Hematopoietic multipotent progenitor cell (in vitro differentiated cells): ENCODE results near the gene PCDHA9. TPM values are rescaled to one million over a fixed set of nuclear protein-coding genes. Genes with fewer than 3 reads are reported as not detected.
"Not testable (repeated sequence)": the region's sequence is repeated elsewhere in the genome, so short reads cannot be mapped to it uniquely, and the experiment has no call there.

Experiments used
- DNase-seq, 3 donors: peaks; one replicate each; pipeline ENCODE4 v3.0.0-alpha.2; 2011 to 2015; ENCODE audit warnings: low read depth in 2 of 3, low spot score in 2 of 3
- total RNA-seq: library from RNA; depleted of rRNA; stranded (reverse); fragments of >200 nt; gene quantifications from one replicate; pipeline ENCODE4 v1.2.3, GENCODE V29; 2012

The PCDHA9 gene
- total RNA-seq, 1 donor = under 0.01 TPM

DNA sequence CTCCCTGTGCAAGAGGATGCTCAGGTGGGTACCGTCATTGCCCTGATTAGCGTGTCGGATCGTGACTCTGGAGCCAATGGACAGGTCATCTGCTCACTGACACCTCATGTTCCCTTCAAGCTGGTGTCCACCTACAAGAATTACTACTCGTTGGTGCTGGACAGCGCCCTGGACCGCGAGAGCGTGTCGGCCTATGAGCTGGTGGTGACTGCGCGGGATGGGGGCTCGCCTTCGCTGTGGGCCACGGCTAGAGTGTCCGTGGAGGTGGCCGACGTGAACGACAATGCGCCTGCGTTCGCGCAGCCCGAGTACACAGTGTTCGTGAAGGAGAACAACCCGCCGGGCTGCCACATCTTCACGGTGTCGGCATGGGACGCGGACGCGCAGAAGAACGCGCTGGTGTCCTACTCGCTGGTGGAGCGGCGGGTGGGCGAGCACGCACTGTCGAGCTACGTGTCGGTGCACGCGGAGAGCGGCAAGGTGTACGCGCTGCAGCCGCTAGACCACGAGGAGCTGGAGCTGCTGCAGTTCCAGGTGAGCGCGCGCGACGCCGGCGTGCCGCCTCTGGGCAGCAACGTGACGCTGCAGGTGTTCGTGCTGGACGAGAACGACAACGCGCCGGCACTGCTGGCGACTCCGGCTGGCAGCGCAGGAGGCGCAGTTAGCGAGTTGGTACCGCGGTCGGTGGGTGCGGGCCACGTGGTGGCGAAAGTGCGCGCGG is 28.5 kb downstream of the PCDHA9 start:
- DNase-seq = not testable (repeated sequence)

DNA sequence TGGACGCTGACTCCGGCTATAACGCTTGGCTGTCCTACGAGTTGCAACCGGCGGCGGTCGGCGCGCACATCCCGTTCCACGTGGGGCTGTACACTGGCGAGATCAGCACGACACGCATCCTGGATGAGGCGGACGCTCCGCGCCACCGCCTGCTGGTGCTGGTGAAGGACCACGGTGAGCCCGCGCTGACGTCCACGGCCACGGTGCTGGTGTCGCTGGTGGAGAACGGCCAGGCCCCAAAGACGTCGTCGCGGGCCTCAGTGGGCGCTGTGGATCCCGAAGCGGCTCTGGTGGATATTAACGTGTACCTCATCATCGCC is 29.0 kb downstream of the PCDHA9 start:
- DNase-seq = no peak

DNA sequence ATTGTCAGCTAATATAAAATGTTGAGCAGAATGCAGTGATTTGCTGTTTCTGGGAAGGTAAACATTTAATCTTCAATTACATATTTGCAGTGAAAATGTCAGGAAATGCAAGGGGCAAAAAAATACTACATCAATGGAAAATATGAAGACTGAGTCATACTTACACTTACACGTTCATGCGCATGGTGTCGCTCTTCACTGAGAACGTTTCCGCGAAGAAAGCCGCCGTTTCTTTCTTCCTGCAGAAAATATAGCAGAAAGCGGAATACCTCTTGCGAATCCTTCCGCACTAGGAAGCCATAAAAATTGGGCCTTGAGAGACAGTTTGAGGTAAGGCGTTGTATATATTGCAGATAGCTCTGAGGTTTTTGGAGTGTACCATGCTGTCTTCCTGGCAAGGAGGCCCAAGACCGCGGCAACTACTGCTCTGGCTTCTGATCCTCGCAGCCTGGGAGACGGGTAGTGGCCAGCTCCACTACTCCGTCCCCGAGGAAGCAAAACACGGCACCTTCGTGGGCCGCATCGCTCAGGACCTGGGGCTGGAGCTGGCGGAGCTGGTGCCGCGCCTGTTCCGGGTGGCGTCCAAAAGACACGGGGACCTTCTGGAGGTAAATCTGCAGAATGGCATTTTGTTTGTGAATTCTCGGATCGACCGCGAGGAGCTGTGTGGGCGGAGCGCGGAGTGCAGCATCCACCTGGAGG is 33.9 kb downstream of the PCDHA9 start, which contains the start of gene PCDHA13:
TSS of gene PCDHA13 (plus strand) at position 236 of the 702 bp plus-strand sequence. CDS start at position 381, 145 bp downstream.
- DNase-seq = no peak

DNA sequence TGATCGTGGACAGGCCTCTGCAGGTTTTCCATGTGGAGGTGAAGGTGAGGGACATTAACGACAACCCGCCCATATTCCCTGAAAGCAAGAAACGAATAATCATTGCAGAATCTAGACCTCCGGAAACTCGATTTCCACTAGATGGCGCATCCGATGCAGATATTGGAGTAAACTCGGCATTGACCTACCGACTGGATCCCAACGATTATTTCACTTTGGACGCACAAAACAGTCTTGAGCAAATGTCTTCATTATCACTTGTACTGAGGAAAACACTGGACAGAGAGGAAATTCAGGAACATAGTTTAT is 34.4 kb downstream of the PCDHA9 start:
- no peak for DNase-seq

DNA sequence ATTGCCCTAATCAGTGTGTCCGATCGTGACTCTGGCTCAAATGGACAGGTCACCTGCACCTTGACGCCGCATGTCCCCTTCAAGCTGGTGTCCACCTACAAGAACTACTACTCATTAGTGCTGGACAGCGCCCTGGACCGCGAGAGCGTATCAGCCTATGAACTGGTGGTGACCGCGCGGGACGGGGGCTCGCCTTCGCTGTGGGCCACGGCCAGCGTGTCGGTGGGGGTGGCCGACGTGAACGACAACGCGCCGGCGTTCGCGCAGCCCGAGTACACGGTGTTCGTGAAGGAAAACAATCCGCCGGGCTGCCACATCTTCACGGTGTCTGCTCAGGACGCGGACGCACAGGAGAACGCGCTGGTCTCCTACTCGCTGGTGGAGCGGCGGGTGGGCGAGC is 35.2 kb downstream of the PCDHA9 start:
- no peak for DNase-seq

DNA sequence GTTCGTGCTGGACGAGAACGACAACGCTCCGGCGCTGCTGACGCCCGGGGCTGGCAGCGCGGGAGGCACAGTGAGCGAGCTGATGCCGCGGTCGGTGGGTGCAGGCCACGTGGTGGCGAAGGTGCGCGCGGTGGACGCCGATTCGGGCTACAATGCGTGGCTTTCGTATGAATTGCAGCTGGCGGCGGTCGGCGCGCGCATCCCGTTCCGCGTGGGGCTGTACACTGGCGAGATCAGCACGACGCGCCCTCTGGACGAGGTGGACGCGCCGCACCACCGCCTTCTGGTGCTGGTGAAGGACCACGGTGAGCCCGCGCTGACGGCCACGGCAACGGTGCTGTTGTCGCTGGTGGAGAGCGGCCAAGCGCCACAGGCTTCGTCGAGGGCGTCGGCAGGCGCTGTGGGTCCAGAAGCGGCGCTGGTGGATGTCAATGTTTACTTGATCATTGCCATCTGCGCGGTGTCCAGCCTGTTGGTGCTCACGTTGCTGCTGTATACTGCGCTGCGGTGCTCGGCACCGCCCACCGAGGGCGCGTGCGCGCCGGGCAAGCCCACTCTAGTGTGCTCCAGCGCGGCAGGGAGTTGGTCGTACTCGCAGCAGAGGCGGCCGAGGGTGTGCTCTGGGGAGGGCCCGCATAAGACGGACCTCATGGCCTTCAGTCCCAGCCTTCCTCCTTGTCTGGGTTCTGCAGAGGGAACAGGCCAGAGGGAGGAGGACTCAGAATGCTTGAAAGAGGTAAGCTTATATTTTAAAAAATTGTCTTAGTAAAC is 35.9 kb downstream of the PCDHA9 start:
- no peak for DNase-seq

Other genes with a start within 250 kb of the PCDHA9 start
- gene CD14, start 215.2 kb upstream of the PCDHA9 start, total RNA-seq = 5.4 TPM
- 25.3 TPM for gene TMCO6, start 208.9 kb upstream of the PCDHA9 start, total RNA-seq
- gene NDUFA2, start 200.8 kb upstream of the PCDHA9 start, total RNA-seq = 27.2 TPM
- gene IK, start 200.6 kb upstream of the PCDHA9 start, total RNA-seq = 61.1 TPM
- 18.3 TPM for gene WDR55, start 183.5 kb upstream of the PCDHA9 start, total RNA-seq
- 0.54 TPM for gene DND1, start 174.8 kb upstream of the PCDHA9 start, total RNA-seq
- 41.2 TPM for gene HARS1, start 157.0 kb upstream of the PCDHA9 start, total RNA-seq
- 24.0 TPM for gene HARS2, start 156.9 kb upstream of the PCDHA9 start, total RNA-seq
- gene ZMAT2, start 147.9 kb upstream of the PCDHA9 start, total RNA-seq = 22.1 TPM
- gene PCDHA1, start 62.2 kb upstream of the PCDHA9 start, total RNA-seq = not detected
- gene PCDHA2, start 53.5 kb upstream of the PCDHA9 start, total RNA-seq = under 0.01 TPM
- under 0.01 TPM for gene PCDHA3, start 47.3 kb upstream of the PCDHA9 start, total RNA-seq
- gene PCDHA4, start 41.3 kb upstream of the PCDHA9 start, total RNA-seq = 0.27 TPM
- gene PCDHA5, start 26.8 kb upstream of the PCDHA9 start, total RNA-seq = under 0.01 TPM
- under 0.01 TPM for gene PCDHA6, start 20.4 kb upstream of the PCDHA9 start, total RNA-seq
- 0.27 TPM for gene PCDHA7, start 14.1 kb upstream of the PCDHA9 start, total RNA-seq
- gene PCDHA8, start 7.2 kb upstream of the PCDHA9 start, total RNA-seq = under 0.01 TPM
- gene PCDHA10, start 7.5 kb downstream of the PCDHA9 start, total RNA-seq = under 0.01 TPM
- under 0.01 TPM for gene PCDHA11, start 20.6 kb downstream of the PCDHA9 start, total RNA-seq
- under 0.01 TPM for gene PCDHA12, start 26.9 kb downstream of the PCDHA9 start, total RNA-seq
- gene PCDHA13, start 33.7 kb downstream of the PCDHA9 start, total RNA-seq = not detected
- under 0.01 TPM for gene PCDHAC1, start 77.9 kb downstream of the PCDHA9 start, total RNA-seq
- gene PCDHAC2, start 118.1 kb downstream of the PCDHA9 start, total RNA-seq = under 0.01 TPM
- gene PCDHB1, start 203.0 kb downstream of the PCDHA9 start, total RNA-seq = under 0.01 TPM
- 0.27 TPM for gene PCDHB2, start 246.2 kb downstream of the PCDHA9 start, total RNA-seq